Measurements from ENCODE around the gene ARL14EPL.
A peak's percentile ranks its signal among the peaks of the same experiment; 100 is the strongest.
"Not testable (repeated sequence)": the region's sequence is repeated elsewhere in the genome, so short reads cannot be mapped to it uniquely, and the experiment has no call there.

ARL14EPL gene

DNA sequence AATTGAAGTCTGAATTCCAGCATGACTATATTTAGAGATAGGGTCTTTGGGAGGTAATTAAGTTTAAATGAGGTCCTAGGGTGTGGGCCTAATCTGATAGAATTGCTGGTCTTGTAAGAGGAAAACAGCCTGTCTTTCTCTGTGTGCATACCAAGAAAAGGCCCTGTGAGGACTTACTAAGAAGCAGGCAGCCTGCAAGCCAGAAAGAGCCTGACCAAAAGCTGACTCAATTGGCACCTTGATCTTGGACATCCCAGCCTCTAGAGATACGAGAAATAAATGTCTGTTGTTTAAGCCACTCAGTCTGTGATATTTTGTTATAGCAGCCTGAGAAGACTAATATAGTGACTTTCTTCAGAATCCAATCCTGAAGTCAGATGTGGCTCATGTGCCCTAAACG, 14.6 kb downstream of the ARL14EPL start:
- no peak for DNase-seq (ENCODE audit: low read depth in 2 of 2)

DNA sequence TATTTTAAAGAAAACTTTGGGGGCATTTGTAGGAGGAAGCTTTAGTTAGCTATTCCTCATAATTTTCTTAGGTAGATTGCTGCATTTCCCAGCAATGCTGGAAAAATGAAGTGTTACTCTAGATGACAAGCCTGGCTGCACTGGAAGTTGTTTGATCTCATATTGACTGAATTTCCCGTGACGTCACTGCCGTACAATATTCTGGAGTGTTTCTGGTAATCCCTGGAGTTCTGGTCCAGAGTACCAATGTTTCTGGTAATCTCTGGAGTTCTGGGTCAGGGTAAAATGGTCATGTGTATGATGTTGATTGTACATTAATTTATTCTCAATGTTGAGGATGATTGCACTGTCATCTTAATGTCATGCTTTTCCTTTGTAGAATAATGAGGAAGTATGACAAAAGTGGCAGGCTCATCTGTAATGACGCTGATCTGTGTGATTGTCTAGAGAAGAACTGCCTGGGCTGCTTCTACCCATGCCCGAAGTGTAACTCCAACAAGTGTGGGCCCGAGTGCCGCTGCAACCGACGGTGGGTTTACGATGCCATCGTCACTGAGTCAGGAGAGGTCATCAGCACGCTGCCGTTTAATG, 26.2 kb downstream of the ARL14EPL start:
- DNase-seq (ENCODE audit: low read depth in 2 of 2) = no peak

DNA sequence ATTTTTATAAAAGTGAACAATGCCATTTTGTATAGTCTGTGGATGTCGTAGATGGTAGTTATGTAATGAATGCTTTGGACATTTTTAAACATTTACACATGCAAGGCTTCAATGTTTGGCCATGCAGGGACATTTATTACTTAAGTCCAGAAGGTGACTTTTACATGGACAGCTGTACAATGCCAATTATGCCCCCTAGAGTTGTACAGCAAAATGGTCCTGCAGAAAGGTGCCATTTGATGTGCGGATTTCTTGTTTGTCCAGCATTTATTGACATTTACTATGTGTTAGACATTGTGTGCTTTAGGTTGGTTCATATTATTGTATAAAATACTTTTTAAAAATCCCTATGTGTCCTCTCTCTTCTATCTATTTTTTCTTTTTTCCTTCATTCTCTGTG, 30.1 kb downstream of the ARL14EPL start:
- no peak for DNase-seq (ENCODE audit: low read depth in 2 of 2)

DNA sequence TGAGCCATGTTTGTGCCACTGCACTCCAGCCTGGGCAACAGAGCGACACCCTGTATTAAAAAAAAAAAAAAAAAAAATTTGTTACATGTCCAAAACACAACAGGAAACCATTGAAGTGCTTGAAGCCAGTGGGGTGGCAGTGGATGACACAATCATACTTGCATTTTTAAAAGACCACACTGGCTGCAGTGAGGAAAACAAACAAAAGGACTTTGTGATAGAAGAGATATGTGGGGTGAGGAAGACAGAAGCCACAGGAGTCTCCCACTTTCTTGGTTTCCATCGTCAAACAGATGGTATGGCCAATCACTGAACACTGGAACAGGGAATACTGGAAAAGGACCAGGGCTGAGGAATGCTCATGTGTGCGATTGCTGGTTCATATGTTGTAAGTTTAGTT, 31.7 kb downstream of the ARL14EPL start:
- DNase-seq (ENCODE audit: low read depth in 2 of 2) = no peak

DNA sequence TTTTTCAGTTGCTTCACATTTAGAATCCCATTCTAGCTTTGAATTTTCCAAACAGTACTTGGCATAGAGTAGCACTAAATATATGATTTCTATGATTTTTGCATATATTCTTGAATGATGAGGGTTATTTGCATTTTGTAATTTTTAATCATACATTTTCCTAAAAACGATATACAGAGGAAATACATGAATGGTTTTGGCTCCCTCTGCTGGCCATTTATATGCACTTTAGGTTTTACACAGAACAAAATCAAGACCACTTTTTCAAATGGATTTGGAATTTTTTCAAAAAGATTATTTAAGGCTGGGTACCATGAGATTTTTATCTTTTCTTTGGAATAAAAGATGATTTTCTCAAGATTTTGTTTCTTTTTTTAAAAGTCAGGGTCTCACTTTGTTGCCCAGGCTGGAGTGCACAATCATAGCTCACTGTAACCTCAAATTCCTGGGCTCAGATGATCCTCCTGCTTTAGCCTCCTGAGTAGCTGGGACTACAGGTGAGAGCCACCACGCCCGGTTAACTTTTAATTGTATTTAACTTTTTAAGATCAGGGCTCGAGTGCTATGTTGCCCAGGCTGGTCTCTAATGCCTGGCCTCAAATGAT, 35.9 kb downstream of the ARL14EPL start:
- peak; percentile 23 to 32 for DNase-seq (ENCODE audit: low read depth in 2 of 2)

DNA sequence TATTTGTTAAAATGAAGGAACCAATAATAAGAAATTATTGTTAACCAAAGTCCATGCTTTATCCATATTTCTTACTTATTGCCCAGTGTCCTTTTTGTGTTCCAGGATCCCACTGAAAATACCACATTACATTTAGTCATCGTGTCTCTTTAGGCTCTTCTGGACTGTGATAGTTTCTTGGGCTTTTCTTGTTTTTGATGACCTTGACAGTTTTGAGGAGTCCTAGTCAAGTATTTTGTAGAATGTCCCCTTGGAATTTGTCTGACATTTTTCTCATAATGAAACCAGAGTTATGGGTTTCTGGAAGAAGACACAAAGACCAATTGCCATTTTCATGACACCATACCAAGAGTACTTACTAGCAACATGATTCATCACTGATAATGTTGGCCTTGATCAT, 38.9 kb downstream of the ARL14EPL start:
- DNase-seq (ENCODE audit: low read depth in 2 of 2) = no peak

GRCh38 chr5:116075191-116075831, 43.0 kb downstream of the ARL14EPL start:
- no peak for DNase-seq (ENCODE audit: low read depth in 2 of 2)

GRCh38 chr5:116076496-116076895, 44.2 kb downstream of the ARL14EPL start:
- no peak for DNase-seq (ENCODE audit: low read depth in 2 of 2)

GRCh38 chr5:116078199-116078598, 45.9 kb downstream of the ARL14EPL start:
- no peak for DNase-seq (ENCODE audit: low read depth in 2 of 2)

DNA sequence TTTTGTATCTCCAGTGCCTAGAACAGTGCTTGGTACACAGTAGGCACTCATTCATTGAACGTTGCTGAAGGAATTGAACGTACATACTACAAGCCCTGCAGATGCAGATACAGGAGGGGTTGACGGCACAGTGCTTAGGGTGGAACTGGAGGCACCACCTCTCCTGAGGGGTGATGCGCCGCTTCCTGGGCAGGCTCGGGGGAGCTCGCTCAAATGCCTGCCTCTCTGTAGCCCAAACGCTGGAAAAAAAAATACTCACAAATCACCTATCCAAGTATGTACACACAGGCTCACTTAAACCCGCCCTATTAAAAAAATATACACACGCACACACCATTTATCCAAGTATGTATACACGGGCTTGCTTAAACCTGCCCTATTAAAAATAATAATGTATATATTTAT, 52.0 kb downstream of the ARL14EPL start:
- no peak for DNase-seq (ENCODE audit: low read depth in 2 of 2)

DNA sequence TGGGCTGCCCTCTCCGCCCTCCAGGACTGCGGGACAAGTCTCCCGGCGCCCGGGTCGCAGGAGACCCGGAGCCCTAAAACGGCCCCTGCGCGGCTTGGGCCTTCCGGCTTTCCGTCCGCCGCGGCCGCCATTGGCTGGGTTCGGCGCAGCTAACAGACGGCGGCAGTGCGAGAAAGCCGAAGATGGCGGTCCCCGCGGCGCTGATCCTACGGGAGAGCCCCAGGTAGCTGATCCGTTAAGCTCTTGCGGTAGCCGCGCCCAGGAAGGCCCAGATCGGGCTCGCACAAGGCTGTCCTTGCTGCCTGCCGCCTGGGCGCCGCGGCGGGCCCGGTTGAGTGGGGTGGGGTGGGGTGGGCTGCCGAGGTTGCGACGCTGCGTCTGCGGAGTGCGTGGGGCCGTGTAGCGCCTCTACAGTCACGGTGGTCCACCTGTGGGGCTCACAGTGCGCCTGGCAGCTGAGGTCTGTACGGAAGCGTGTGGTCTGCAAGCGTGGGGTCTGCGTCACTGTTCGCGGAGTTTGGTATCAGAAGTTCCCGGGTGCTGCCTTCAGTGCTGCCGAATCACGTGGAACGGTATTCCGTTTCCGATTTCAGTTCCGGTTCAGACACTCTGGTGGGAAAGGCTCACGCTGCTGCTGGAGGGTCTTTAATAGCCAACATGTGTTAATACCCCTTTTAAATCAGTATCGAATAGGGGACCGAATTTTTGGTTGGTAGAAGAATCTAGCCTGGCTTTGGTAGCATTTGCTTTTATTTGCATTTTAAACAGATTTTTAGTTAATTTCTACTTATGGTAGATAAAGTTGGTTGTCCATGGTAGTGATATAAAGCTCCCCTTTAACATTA, 52.8 kb downstream of the ARL14EPL start, which contains the start of gene COMMD10:
Gene COMMD10, plus strand, starts transcription at position 155 of the 845 bp plus-strand sequence.
- DNase-seq (ENCODE audit: low read depth in 2 of 2) = peak; percentile 48 to 56

- not testable (repeated sequence) for DNase-seq (ENCODE audit: low read depth in 2 of 2)
Measured at GRCh38 chr5:116086309-116086708, 54.0 kb downstream of the ARL14EPL start.

- no peak for DNase-seq (ENCODE audit: low read depth in 2 of 2)
Measured at GRCh38 chr5:116088062-116088461, 55.8 kb downstream of the ARL14EPL start.

GRCh38 chr5:116090302-116090701, 58.0 kb downstream of the ARL14EPL start:
- DNase-seq (ENCODE audit: low read depth in 2 of 2) = no peak

GRCh38 chr5:116091416-116091815, 59.1 kb downstream of the ARL14EPL start:
- DNase-seq (ENCODE audit: low read depth in 2 of 2) = no peak

DNA sequence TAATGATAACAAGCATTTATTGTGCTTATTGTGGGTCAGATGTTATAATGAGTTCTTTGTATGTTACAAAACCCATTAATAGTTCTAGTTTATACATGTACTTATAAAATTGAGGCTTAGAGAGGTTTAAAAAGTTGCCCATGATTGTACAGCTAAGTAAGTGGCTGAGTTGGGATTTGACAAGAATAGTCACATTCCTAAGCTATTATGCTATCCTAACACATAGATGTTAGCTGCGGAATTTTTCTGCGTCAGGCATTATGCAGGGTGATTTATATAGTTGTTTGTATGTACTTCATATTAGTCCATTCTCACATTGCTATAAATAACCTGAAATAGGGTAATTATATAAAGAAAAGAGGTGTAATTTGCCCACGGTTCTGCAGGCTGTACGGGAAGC, 65.0 kb downstream of the ARL14EPL start:
- peak in 1 of 2 experiments; percentile 9 for DNase-seq (ENCODE audit: low read depth in 2 of 2)

DNA sequence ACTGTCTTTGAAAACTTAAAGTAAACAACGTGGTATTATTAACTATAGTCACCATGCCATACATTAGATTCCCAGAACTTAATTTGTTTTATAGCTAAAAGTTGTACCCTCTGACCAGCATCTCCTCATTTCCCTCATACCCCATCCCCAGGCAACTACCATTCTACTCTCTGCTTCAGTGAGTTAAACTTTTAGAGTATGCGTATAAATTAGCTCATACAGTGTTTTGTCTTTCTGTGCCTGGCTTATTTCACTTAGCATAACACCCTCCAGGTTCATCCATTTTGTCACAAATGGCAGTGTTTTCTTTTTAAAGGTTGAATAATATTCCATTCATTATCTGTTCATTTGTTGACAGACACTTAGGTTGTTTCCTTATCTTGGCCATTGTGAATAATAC, 66.7 kb downstream of the ARL14EPL start:
- DNase-seq (ENCODE audit: low read depth in 2 of 2) = no peak

GRCh38 chr5:116104941-116105340, 72.7 kb downstream of the ARL14EPL start:
- DNase-seq (ENCODE audit: low read depth in 2 of 2) = not testable (repeated sequence)
